GM12872 (cell line): Measurements from ENCODE around the gene KRTAP10-1.

Source experiments
- CTCF ChIP-seq: IDR thresholded peaks from 3 replicates; pipeline ENCODE4 v1.5.1; 2011; ENCODE audit warnings: low read depth, mild to moderate bottlenecking, low read length, moderate library complexity; ENCODE audit not compliant: insufficient read depth

KRTAP10-1 gene

GRCh38 chr21:44490405-44490804, 49.6 kb downstream of the KRTAP10-1 start:
- TF ChIP-seq CTCF, result no peak

GRCh38 chr21:44489962-44490361, 50.0 kb downstream of the KRTAP10-1 start:
- TF ChIP-seq CTCF, result 0 out of 3 replicates have a peak, but pooled peaks have one; percentile 21
